Mesodermal cell (in vitro differentiated cells): Measurements from ENCODE around the gene ZNF512.

ENCODE experiments used
- H3K27ac ChIP-seq: 2 replicates; pipeline ENCODE4 v1.7.0; 2013; ENCODE audit warnings: mild to moderate bottlenecking, low read depth, low read length, moderate library complexity; ENCODE audit not compliant: severe bottlenecking
- H3K36me3 ChIP-seq: 2 replicates; pipeline ENCODE4 v1.7.1; 2013; ENCODE audit warnings: mild to moderate bottlenecking, low read length, moderate library complexity; ENCODE audit not compliant: control insufficient read depth, insufficient read depth
- H3K4me1 ChIP-seq: one replicate; pipeline ENCODE4 v1.7.1; 2013; ENCODE audit warnings: mild to moderate bottlenecking, low read length; ENCODE audit not compliant: insufficient read depth, control insufficient read depth, poor library complexity, severe bottlenecking
- H3K4me3 ChIP-seq: 2 replicates; pipeline ENCODE4 v1.7.0; 2013; ENCODE audit warnings: low read length, control low read depth, mild to moderate bottlenecking; ENCODE audit not compliant: insufficient read depth, poor library complexity, severe bottlenecking; ENCODE audit errors: extremely low read depth
- H3K9me3 ChIP-seq: 2 replicates; pipeline ENCODE4 v1.7.1; 2013; ENCODE audit warnings: mild to moderate bottlenecking, low read length, moderate library complexity; ENCODE audit not compliant: control insufficient read depth
- WGBS, 2 experiments: methylation state at CpG; one replicate each; pipeline ENCODE4 v1.1.5; 2013; ENCODE audit warnings: missing lambda C conversion rate in 2 of 2; ENCODE audit not compliant: insufficient coverage in 2 of 2; 5-methylcytosine and 5-hydroxymethylcytosine counted together

The ZNF512 gene

GRCh38 chr2:27655155-27655951, 72.5 kb downstream of the ZNF512 start:
- Histone ChIP-seq H3K27ac (no peak overlapping the region), H3K4me3 (no peak overlapping the region), H3K9me3 (no peaks in the 10 kb centered on the region), H3K36me3 (peaks cover 93% of the 10 kb centered on the region), H3K4me1 (no peaks in the 10 kb centered on the region)
- 86 to 93% methylated on average over 4 to 6 of the region's 7 CpGs for WGBS, 2 experiments

- Histone ChIP-seq H3K36me3 (peaks cover 55% of the 10 kb centered on the region), H3K9me3 (no peaks in the 10 kb centered on the region), H3K4me3 (no peak overlapping the region), H3K4me1 (peaks cover 16% of the 10 kb centered on the region), H3K27ac (no peak overlapping the region)
- 100% methylated on average over 1 of the region's 1 CpG; no CpG with 5 or more reads in 1 of the 2 experiments for whole genome bisulfite sequencing, 2 experiments
Observed at GRCh38 chr2:27661371-27661770, 78.5 kb downstream of the ZNF512 start.

GRCh38 chr2:27663285-27664153, 80.7 kb downstream of the ZNF512 start, which contains the start of the genes SLC4A1AP and SUPT7L:
SLC4A1AP (plus strand) TSS chr2:27663889; CDS start chr2:27663915, 26 bp downstream.
SUPT7L (minus strand) TSS chr2:27663614; CDS start chr2:27662192, 1,422 bp downstream.
- WGBS, 2 experiments, result 0 to 1% methylated on average over 43 to 52 of the region's 56 CpGs

GRCh38 chr2:27664154-27664574, 81.3 kb downstream of the ZNF512 start:
- Histone ChIP-seq H3K4me3 (peak overlapping the region; percentile 98), H3K4me1 (peaks cover 16% of the 10 kb centered on the region), H3K36me3 (peaks cover 49% of the 10 kb centered on the region), H3K27ac (peak overlapping the region; percentile 84), H3K9me3 (no peaks in the 10 kb centered on the region)
- WGBS, 2 experiments, result 1 to 5% methylated on average over 12 to 27 of the region's 28 CpGs

More at GRCh38 chr2:27663285-27664153, 80.7 kb downstream of the ZNF512 start, which contains the start of the genes SLC4A1AP and SUPT7L:
- Histone ChIP-seq H3K9me3 (no peaks in the 10 kb centered on the region), H3K4me3 (peak within 1 kb of the TSS; percentile 98), H3K36me3 (peaks cover 51% of the 10 kb centered on the region), H3K27ac (peak within 1 kb of the TSS; percentile 84), H3K4me1 (peaks cover 16% of the 10 kb centered on the region)

GRCh38 chr2:27664622-27665363, 82.0 kb downstream of the ZNF512 start:
- H3K4me1 ChIP-seq, result peaks cover 16% of the 10 kb centered on the region
- H3K36me3 ChIP-seq, result peaks cover 50% of the 10 kb centered on the region
- H3K9me3 ChIP-seq, result no peaks in the 10 kb centered on the region
- H3K4me3 ChIP-seq, result peak overlapping the region; percentile 98
- H3K27ac ChIP-seq, result no peak overlapping the region
- WGBS, 2 experiments, result 86 to 87% methylated on average over 13 to 14 of the region's 16 CpGs

GRCh38 chr2:27667446-27667845, 84.6 kb downstream of the ZNF512 start:
- H3K36me3 ChIP-seq, result peaks cover 39% of the 10 kb centered on the region
- no peaks in the 10 kb centered on the region for H3K9me3 ChIP-seq
- no peak overlapping the region for H3K4me3 ChIP-seq
- WGBS, 2 experiments, result no CpG with 5 or more reads among the region's 1 CpG
- peaks cover 12% of the 10 kb centered on the region for H3K4me1 ChIP-seq
- H3K27ac ChIP-seq, result no peak overlapping the region

GRCh38 chr2:27671235-27671634, 88.4 kb downstream of the ZNF512 start:
- no CpG with 5 or more reads among the region's 4 CpGs for WGBS, 2 experiments
- Histone ChIP-seq H3K4me1 (no peaks in the 10 kb centered on the region), H3K36me3 (peaks cover 57% of the 10 kb centered on the region), H3K9me3 (no peaks in the 10 kb centered on the region), H3K4me3 (no peak overlapping the region), H3K27ac (no peak overlapping the region)
